Measurements from ENCODE around the gene GNG14. TPM values are rescaled to one million over a fixed set of nuclear protein-coding genes. Genes with fewer than 3 reads are reported as not detected.

Gene GNG14
- total and polyA plus RNA-seq, 10 of the 15 experiments (the other 5 are each of a cell fraction or from before 2014, with no cell fraction given), result not detected

GRCh38 chr19:12733369-12734214, 45.8 kb downstream of the GNG14 start (continued):
- no peak for TF ChIP-seq EP300 (IDR thresholded peaks at IDR 0.05; ENCODE audit: borderline replicate concordance in 1 of 2, control insufficient read depth in 1 of 2, low read depth in 2 of 2, low read length in 2 of 2)

DNA sequence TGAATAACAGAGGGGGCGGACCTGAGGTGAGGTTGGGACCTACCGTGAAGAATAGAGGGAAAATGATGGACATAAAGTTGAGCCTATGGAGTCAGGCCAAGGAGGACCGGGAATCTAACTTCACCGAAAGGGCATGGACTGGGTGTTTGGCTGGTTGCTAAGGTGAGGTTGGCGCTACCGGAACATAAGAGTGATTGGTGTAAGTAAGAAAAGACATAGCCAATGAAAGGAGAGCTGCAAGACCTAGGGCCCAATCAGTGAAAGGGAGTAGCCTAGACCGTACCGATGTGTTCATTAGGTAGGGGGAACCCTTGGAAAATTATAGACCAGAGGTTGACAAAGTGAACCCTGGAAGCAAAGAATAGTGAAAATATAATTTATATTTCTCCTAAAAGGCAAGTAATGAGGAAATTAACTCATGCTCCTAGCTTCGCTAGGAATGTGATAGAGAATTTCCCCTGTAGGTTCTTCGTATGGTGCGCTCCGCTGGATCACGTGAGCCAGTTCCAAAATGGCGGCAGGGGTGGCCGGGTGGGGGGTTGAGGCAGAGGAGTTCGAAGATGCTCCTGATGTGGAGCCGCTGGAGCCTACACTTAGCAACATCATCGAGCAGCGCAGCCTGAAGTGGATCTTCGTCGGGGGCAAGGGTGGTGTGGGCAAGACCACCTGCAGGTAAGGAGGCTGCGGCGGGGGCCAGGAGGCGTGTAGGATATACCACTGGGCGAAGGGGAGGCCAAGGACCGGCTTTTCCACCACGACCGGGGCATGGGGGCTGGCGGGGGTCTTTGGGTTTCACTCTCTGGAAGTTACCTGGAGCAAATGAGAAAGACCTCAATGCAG, 49.4 kb downstream of the GNG14 start, which contains the start of gene GET3:
TSS of gene GET3 (plus strand) at position 503 of the 840 bp plus-strand sequence. CDS start at position 512, 9 bp downstream.
- Histone ChIP-seq H2AFZ (ENCODE audit: control insufficient read depth, low read depth, low read length) (peak within 1 kb of the TSS; percentile 100), H3K9me3 (replicated peaks; ENCODE audit: control insufficient read depth, insufficient read depth, low read length) (no peaks in the 10 kb centered on the region; the same call in 2 of the 3 replicates), H3K79me2 (ENCODE audit: control insufficient read depth, insufficient read depth, low read length) (peaks cover 34% of the 10 kb centered on the region), H3K4me2 (ENCODE audit: control insufficient read depth, insufficient read depth) (peak within 1 kb of the TSS; percentile 91), H4K20me1 (ENCODE audit: control insufficient read depth, insufficient read depth) (peaks cover 5% of the 10 kb centered on the region), H3K9ac (ENCODE audit: control insufficient read depth, insufficient read depth, low read length) (peak within 1 kb of the TSS; percentile 88), H3K27ac (ENCODE audit: control insufficient read depth, insufficient read depth) (peak within 1 kb of the TSS; percentile 98), H3K4me1 (ENCODE audit: control insufficient read depth, insufficient read depth, low read length) (peaks cover 19% of the 10 kb centered on the region), H3K4me3 (peak within 1 kb of the TSS; percentile 90), H3K27me3 (replicated peaks in 1 of 2; ENCODE audit: control insufficient read depth in 2 of 2, insufficient read depth in 2 of 2, low read length in 1 of 2) (no peaks in the 10 kb centered on the region), H3K36me3 (ENCODE audit: control insufficient read depth in 2 of 2, insufficient read depth in 2 of 2, low read length in 1 of 2) (0 out of 4 replicates have a peak, but pooled peaks cover 0 to under 1% of the 10 kb centered on the region in 2 experiments)
- peak; percentile 100 for FAIRE-seq
- in situ Hi-C loops (cut with MboI), result no loop called here
- POLR2A ChIA-PET, result interaction anchor here (0.7 to 3.1 kb wide), 4 partner anchors 15 to 404 kb away, joined by 3 to 26 read pairs (median 7); partner anchors contain the start of genes JUNB and ZNF563
- TSS peak; percentile 89 for BruUV-seq (replicated peaks)
- WGBS (ENCODE audit: insufficient coverage, insufficient replicate concordance, low lambda C conversion rate, missing lambda C conversion rate), result 2% methylated on average over 27 of the region's 29 CpGs
- RAD21 ChIA-PET (ENCODE audit: unreplicated experiment), result interaction anchor here (1.0 to 1.7 kb wide), 3 partner anchors 24 to 71 kb away, joined by 3 to 7 read pairs (median 4); partner anchors contain the start of genes MAN2B1 and WDR83
- DNase-seq (ENCODE audit: low read depth, low spot score), result peak; percentile 99
- ATAC-seq, result peak; percentile 92
- CTCF ChIA-PET, result interaction anchor here (0.6 to 3.8 kb wide), 12 partner anchors 10 to 62 kb away, joined by 3 to 19 read pairs (median 4); partner anchors contain the start of gene TNPO2
- SMC1A ChIA-PET (ENCODE audit: uncharacterized antibody, unreplicated experiment), result interaction anchor here (0.7 to 1.8 kb wide), 6 partner anchors 14 to 40 kb away, joined by 3 to 6 read pairs (median 4); no protein-coding TSS in a partner anchor
- intact Hi-C loops (cut with micrococcal nuclease; ENCODE audit: unreplicated experiment), result no loop called here
- TF ChIP-seq HDAC2 (IDR thresholded peaks at IDR 0.05) (peak; percentile 100), CBX3 (IDR thresholded peaks at IDR 0.05; ENCODE audit: borderline replicate concordance, low read depth) (no peak), ATF3 (IDR thresholded peaks at IDR 0.05; ENCODE audit: borderline replicate concordance, extremely low read depth, low read depth, low read length) (peak; percentile 81; the same call in 1 of the 2 replicates), RCOR1 (conservative IDR thresholded peaks at IDR 0.05; ENCODE audit: low read depth, low read length) (no peak), SREBF1 (IDR thresholded peaks at IDR 0.05; ENCODE audit: low read length) (peak; percentile 97), E2F4 (IDR thresholded peaks at IDR 0.05; ENCODE audit: low read depth, low read length) (peak; percentile 76), SRF (IDR thresholded peaks at IDR 0.05; ENCODE audit: low read depth in 2 of 2, low read length in 2 of 2) (no peak), YY1 (IDR thresholded peaks at IDR 0.05; ENCODE audit: low read depth, low read length) (peak; percentile 100), NKRF (conservative IDR thresholded peaks at IDR 0.05) (peak; percentile 79), TBL1XR1 (IDR thresholded peaks at IDR 0.05; ENCODE audit: low read depth, low read length) (no peak), CREB1 (IDR thresholded peaks at IDR 0.05; ENCODE audit: low read depth) (no peak), SMARCA5 (IDR thresholded peaks at IDR 0.05) (no peak), TARDBP (IDR thresholded peaks at IDR 0.05; ENCODE audit: borderline replicate concordance) (no peak), ZNF24 (IDR thresholded peaks at IDR 0.05) (no peak), LARP7 (IDR thresholded peaks at IDR 0.05) (peak; percentile 62; the same call in 1 of the 2 replicates), SMAD1 (IDR thresholded peaks at IDR 0.05; ENCODE audit: low read depth, partially characterized antibody) (peak; percentile 36)
